ENCODE data around the gene PRKAR2B.
"Not testable (repeated sequence)": the region's sequence is repeated elsewhere in the genome, so short reads cannot be mapped to it uniquely, and the experiment has no call there.

PRKAR2B gene

DNA sequence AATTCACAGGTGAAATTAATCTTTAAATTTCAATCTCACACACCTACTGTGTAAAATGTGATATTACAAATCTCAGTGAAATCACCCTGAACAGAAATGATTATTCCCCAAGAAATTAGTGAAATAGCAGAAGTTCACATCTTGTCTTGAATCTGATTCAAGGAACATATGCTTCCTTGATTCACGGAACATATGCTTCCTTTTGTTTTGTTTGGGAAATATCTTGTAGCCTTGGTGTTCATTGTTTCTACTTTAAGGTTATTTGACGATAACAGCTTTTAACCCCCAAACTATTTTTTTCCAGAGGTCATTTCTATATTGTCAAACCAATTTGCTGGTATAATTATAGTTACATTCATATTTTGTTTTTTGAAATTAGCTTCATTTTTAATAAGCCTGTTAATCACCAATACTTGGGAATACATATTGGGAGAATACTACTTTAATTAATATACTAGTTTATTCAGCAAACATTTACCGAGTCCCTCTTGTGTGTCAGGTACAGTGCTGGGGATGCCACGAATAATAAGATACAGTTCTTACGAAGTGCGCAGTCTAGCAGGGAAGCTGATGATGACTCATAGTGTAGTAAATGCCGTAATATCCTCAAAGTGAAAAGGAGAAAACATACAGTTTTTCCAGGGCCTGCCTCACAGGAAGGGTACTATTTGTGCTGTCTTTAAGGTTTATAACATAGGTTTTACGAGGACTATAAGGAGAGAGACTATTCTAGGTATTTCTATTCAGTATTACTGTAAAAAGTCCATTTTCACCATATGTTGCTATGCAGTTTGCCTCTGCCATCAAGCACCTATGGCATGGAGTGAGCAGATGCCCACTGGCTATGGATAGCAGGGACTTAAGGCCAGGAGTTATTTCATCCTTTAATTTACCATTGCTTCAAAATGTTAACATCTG, 32.5 kb downstream of the PRKAR2B start:
- DNase-seq (ENCODE audit: low read depth in 2 of 2, low spot score in 1 of 2), result no peak

DNA sequence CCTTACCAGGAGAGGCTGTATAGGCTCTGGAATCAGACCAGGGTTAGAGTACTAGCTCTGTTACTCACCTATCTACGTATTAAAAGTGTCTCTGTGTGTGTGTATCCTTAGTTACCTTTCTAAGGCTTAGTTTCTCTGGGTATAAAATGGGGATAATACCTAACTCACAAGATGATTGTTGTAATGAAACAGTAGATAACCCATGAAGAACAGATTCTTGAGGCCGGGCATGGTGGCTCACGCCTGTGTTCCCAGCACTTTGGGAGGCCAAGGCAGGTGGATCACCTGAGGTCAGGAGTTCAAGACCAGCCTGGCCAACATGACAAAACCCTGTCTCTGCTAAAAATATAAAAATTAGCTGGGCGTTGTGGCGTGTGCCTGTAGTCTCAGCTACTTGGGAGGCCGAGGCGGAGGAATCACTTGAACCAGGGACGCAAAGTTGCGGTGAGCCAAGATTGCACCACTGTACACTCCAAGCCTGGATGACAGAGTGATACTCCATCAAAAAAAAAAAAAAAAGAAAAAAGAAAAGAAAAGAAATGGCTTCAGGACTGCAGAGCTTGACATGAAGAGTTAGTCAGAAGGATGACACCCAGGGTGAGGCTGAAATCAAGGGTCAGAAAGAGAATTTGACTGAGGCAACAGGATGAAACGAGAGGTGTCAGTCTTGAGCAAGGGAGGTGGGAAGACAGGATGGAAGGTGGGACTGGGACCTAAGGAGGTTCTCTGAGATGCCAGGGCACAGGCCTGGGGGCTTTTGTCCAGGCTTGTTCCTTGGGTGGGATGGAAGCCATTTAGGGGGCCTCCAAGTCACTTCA, 33.4 kb downstream of the PRKAR2B start:
- no peak for DNase-seq (ENCODE audit: low read depth in 2 of 2, low spot score in 1 of 2)

DNA sequence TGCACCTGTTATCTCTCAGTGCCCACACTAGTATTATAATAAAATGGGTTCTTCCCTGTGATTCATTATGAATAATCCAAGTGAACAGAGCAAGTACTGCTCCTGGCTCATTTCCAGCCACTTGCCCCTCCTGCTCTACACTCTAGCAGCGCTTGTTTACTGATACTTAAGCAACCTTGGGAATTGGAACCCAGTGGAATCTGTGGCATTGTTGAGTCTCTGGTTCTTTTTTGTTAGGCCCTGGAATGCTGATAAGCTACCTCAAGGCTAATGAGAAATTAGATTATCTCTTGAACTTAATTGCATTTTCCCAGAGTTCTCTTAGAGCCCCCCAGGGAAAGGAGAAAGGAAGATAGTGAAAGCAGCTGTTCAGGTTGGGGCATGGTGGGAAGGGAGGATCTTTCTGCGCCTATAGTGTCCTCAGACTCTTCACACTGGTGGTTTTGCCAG, 34.0 kb downstream of the PRKAR2B start:
- no peak for DNase-seq (ENCODE audit: low read depth in 2 of 2, low spot score in 1 of 2)

DNA sequence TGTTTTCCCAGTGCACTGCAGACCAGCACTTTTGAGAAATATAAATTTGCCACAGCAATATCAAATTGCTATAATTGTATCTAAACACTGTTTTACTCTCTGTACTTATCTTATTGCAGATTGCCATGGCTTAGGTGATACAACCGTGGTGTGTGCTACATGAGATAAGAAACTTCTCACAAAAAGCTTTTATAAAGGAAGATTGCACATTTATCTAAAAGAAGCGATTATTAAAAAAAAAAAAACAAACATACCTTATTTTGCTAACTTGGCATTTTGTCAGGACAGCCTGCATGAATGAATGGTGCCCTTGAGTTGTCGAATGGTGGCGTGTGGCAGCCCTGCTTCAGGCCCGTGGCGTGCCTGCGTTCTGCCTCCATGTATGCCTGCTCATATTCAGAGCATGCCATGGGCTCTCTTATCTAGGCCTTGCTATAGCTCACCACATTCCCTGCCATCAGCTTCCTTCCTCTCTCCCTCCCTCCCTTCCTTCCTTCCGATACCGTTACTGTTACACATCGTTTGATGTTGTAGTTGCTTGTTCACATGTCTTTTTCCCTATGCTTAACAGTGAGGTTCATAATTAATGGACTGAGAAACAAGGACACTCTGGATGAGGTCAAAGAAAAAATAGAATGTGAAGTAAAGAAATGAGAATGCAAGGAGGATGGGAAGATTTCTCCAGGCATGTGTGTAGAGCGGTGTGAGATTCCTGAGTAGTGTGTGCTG, 34.9 kb downstream of the PRKAR2B start:
- no peak for DNase-seq (ENCODE audit: low read depth in 2 of 2, low spot score in 1 of 2)

DNA sequence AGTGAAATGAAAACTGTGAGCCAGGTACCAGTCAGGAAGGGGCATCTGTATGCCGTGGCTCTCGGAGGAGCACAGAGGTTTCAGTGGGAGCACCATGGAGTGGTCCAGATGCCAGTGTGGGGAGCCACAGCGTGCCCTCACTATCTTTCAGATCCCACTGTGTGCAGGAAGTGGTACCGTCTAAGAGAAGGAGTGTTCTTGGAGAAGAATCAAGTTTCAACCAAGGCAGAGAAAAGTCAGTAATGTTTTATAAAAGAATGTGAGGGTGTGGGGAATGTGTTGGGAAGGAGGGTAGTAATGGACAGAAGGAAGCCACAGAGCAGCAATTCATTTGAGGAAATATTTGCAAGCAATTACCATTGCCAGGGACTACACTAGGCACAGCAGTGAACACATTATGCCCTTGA, 35.6 kb downstream of the PRKAR2B start:
- DNase-seq (ENCODE audit: low read depth in 2 of 2, low spot score in 1 of 2), result no peak

DNA sequence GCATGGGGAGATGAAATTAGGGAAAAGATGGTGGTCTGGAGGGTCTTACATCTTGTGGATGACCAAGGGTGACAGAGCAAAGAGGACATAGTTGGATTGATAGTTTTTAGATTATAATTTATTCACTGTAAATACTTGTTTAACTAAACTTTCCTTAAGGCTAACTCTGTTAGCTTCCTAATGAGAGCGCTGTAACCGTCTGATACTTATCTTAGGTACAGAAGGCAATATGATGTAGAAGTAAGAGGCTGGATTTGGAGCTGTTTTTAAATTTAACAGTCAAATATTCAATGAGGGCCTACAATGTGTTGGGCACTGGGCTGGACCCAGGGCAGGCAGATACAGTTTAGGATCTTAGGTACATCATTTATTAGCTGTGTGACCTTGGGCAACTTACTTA, 36.0 kb downstream of the PRKAR2B start:
- no peak for DNase-seq (ENCODE audit: low read depth in 2 of 2, low spot score in 1 of 2)

DNA sequence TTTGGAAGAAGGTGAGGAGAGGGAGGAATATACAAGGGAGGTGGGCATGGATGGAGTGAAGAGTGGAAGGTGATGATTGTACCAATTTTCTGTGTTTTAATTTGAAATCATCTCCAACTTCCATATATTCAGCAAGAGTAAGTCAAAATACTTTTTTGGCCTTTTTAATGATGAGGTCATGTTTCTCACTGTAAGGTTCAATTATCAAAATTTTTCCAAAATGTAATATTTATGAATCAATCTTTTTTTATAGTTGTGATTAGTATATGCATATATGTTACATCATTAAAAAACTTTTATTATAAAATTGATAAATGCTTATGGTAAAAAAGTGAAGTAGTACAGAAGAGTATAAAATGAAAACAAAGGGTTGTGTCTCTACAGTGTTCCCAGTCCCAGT, 40.7 kb downstream of the PRKAR2B start:
- DNase-seq (ENCODE audit: low read depth in 2 of 2, low spot score in 1 of 2), result no peak

DNA sequence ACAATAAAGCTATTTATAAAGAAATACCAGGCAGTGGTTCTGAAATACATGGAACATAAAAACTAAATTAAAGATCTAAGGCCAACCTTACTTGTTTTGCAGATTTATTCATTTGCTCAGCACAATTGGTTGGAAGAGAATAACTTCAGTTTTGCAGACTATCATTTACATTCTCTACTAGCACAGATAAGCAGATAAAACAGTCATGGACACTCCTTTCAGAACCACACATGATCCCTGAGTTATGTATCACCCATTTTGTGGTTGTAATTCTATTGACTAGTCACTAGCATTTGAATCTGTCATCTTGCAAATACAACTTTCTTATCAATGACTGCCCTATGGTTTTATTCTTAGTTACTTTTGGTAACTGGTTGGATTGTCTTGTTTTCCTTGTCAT, 45.1 kb downstream of the PRKAR2B start:
- no peak for DNase-seq (ENCODE audit: low read depth in 2 of 2, low spot score in 1 of 2)

DNA sequence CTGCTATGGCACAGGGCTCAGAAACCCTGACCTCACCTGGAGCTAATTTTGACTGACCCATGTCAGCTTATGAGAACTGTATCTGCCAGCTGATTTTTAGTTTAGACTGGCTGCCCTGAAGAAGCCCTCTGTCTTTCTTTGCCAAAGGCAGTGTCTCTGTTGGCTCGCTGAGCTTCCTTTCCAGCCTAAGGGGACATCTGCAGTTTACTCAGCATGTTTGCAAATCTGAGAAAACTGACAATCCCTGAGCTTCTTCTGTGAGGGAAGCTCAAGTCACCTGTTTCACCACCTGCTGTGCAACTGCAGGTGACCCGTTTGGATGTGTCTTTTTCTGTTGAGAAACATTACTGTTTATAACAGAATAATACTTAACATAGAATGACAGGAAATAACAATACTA, 46.0 kb downstream of the PRKAR2B start:
- no peak for DNase-seq (ENCODE audit: low read depth in 2 of 2, low spot score in 1 of 2)

DNA sequence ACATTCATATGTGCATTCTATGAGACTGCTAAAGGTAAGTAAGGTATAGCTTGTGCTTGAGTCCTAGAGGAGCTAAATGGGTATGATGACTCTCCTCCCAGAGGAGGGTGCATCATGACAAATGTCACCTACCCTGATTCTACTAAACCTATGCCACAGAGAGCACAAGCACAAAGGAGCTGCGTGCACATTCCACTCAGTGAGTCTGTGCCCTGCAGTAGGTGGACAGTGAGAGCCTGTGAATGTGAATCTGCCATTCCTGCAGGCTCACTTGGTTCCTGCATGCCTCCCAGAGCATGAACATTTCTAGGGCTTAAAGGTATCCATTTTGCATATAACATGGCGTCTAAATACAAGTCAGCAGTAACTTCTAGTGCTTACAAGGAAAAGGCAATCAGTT, 46.8 kb downstream of the PRKAR2B start:
- DNase-seq (ENCODE audit: low read depth in 2 of 2, low spot score in 1 of 2), result no peak

DNA sequence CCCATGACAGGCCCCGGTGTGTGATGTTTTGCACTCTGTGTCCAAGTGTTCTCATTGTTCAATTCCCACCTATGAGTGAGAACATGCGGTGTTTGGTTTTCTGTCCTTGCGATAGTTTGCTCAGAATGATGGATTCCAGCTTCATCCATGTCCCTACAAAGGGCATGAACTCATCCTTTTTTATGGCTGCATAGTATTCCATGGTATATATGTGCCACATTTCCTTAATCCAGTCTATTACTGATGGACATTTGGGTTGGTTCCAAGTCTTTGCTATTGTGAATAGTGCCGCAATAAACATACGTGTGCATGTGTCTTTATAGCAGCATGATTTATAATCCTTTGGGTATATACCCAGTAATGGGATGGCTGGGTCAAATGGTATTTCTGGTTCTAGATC, 49.2 kb downstream of the PRKAR2B start:
- not testable (repeated sequence) for DNase-seq (ENCODE audit: low read depth in 2 of 2, low spot score in 1 of 2)

DNA sequence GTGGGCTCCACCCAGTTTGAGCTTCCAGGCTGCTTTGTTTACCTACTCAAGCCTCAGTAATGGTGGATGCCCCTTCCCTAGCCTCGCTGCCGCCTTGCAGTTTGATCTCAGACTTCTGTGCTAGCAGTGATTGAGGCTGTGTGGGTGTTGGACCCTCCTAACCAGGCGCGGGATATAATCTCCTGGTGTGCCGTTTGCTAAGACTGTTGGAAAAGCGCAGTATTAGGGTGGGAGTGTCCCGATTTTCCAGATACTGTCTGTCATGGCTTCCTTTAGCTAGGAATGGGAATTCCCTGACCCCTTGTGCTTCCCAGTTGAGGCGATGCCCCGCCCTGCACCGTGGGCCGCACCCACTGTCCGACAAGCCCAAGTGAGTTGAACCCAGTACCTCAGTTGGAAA, 54.6 kb downstream of the PRKAR2B start:
- DNase-seq (ENCODE audit: low read depth in 2 of 2, low spot score in 1 of 2), result not testable (repeated sequence)

DNA sequence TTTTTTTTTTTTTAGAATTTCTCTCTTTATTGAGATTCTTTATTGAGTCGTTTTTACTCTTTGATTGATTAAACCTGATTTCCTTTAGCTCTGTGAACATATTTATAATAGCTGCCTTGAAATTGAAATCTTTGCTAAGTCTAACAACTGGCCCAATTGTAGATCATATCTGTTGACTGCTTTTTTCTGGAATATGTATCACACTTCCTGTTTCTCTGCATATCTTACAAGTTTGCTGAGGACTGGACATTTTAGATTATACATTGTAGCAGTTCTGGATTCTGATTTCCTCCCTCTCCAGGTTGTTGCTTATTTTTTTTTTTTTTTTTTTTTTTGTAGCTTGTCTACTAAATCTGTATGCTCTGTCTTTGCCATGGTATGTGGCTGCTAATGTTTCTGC, 56.3 kb downstream of the PRKAR2B start:
- DNase-seq (ENCODE audit: low read depth in 2 of 2, low spot score in 1 of 2), result no peak

DNA sequence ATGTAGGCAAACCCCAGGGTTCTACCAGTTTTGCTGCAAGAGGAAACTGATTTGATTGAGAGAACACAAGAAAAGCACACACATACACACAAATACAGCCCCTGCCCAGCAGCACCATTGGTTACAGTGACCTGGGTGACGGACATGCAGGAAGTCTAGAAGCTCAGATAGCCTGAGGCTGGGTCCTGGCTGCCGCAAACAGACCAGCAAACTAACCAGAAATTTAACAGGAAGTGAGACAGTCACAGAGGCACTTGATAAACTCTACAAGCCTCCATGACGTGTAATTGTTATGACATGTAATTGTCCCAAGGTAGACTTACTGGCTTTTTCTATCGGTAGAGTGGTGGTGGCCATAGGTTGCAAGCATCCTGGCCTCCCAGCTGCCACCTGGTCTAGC, 58.9 kb downstream of the PRKAR2B start:
- DNase-seq (ENCODE audit: low read depth in 2 of 2, low spot score in 1 of 2), result no peak

DNA sequence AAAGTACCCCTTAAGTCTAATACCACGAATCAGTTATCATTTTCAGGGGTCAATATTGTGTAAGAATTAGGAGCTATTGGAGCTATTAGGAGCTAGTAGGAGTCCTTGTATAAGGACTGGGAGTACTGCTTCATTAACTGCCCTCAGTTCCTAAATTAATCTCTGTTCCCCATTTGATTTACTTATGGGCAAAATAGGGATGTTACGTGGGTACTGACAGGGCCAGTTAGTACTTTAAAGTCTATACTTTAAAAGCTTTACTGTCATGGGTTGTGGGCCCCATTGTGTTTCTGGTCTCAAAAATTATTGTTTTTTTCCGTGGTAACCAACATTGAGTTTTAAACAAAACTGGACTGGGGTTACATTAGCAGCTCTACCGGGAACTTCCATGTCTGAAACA, 60.3 kb downstream of the PRKAR2B start:
- DNase-seq (ENCODE audit: low read depth in 2 of 2, low spot score in 1 of 2), result no peak

DNA sequence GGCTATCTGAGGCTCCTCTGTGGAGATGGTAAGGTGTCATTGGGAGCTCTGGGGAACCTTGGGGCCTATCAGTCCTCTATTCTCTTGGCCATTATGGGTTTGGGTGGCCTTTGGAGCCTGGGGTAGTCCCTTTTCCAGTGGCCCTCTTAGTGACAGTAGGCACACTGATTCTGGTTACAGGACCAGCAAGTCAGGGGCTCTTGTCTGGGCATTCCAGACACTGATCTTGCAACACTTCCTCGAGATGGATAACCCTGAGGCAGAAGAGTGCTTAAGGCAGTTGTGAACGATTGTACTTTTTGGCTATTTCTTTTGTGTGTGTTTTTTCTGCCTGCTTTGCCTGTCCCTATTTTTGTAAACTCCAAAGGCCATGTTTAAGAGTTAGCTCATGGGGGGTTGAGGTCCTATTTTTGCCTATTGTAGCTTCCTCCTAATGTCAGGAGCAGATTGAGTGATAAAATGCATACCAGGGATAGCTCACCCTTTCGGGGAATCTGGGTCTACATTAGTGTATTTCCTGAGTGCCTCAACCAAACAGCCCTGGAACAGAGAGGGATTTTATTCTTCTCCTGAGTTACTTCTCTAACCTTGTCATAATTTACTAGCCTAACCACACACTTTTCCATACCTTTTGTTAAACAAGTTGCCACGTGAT, 61.2 kb downstream of the PRKAR2B start:
- no peak for DNase-seq (ENCODE audit: low read depth in 2 of 2, low spot score in 1 of 2)

DNA sequence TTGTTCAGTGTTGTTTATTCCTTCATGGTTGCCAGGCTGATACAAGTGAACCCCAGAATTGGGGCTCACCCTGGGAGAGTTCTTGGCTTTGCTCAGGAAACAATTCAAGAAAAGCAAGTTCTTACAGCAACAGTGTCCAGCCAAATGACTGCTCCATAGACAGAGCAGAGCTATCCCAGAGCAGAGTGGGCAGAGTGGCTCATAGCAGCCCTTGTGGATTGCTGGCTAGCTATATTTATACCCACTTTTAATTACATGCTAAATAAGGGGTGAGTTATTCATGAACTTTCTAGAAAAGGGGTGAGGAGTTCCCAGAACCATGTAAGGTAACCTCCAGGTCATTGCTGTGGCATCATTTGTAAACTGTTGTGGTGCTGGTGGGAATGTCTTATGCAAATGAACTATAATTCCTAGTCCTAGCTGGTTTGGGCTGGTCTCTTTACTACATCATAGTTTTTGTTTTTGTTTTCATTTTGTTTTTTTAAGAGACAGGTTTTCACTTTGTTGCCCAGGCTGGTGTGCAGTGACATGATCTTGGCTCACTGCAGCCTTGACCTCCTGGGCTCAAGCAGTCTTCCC, 64.4 kb downstream of the PRKAR2B start:
- no peak for DNase-seq (ENCODE audit: low read depth in 2 of 2, low spot score in 1 of 2)

DNA sequence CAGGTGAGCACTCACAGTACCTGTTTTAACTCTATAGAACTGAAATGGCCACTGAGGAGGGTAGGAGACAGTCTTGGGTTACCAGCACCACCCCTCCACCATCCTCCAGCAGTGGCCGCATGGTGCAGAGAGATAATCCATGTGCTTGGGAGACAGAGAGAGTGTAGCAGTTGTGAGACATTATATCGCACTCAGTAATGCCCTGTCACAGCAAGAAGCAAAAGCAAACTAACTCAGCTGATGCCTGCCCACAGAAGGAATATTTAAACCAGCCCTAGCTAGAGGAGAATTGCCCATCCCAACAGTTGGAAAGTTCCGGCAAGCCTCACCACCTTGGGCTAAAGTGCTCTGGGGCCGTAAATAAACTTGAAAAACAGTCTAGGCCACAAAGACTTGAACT, 65.5 kb downstream of the PRKAR2B start:
- no peak for DNase-seq (ENCODE audit: low read depth in 2 of 2, low spot score in 1 of 2)

DNA sequence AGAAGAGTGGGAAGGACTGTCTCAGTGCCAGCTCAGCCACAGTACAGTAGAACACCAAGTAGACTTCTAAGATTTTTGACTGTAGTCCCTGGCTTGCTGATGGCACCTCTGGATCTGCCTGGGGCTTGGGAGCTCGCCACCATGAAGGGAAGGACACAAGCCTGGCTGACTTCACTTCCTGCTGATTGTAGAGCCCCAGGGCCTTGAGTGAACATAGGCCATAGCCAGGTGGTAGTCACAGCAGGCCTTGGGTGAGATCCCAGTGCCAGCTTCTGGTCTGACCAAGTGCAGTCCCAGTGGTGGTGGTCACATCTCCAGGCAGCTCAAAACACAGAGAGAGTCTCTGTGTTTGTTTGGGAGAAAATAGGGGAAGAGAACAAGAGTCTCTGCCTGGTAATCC, 66.7 kb downstream of the PRKAR2B start:
- no peak for DNase-seq (ENCODE audit: low read depth in 2 of 2, low spot score in 1 of 2)

DNA sequence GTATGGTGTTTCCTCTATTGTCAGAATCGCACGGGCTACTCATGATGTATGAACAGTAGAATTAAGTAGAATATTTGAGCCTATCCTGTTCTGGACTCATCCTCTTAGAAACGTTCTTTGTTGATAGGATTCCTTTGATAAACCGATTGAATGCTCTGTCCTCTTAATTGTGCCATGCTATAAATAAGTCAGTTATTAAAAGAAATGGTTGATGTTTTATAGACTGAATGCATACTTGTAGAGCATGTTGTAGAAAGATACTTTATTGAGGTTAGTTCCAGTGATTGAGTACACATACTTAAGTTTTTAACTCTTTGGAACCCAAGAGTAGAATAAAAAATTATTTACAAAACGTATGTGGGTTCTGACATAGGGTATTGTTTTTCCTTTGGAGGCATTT, 69.4 kb downstream of the PRKAR2B start:
- no peak for DNase-seq (ENCODE audit: low read depth in 2 of 2, low spot score in 1 of 2)

DNA sequence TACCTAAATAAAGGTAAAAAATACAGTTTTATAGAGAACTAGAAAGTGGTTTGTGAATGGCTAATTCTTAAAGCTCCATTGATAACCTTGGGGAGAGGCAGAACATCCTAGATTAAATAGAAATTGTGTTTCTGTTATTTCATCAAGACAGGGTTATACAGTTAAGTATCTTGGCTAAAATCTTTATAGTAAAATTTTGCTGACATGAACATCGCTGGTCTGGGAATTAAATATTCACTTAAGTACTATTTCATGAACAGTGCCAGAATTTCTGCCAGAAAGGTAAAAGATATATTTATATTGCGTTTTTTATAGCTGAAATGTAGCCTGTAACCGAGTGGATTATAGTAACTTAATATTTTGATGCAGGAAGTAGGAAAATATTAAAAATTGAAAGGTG, 70.6 kb downstream of the PRKAR2B start:
- DNase-seq (ENCODE audit: low read depth in 2 of 2, low spot score in 1 of 2), result no peak
